GM12873 (cell line): ENCODE measurements around the gene SMAD3.

Source experiments
- CTCF ChIP-seq: IDR thresholded peaks from 2 replicates; pipeline ENCODE4 v1.5.1; 2012; ENCODE audit warnings: low read depth, mild to moderate bottlenecking, moderate library complexity, low read length, control low read depth; ENCODE audit not compliant: insufficient read depth; ENCODE audit errors: missing control alignments

Gene SMAD3

GRCh38 chr15:67170143-67170925, 104.9 kb downstream of the SMAD3 start:
- TF ChIP-seq CTCF, result no peak

GRCh38 chr15:67171471-67171870, 106.1 kb downstream of the SMAD3 start:
- TF ChIP-seq CTCF, result no peak

- no peak for TF ChIP-seq CTCF
Measured at GRCh38 chr15:67172172-67172571, 106.8 kb downstream of the SMAD3 start.

GRCh38 chr15:67173005-67173404, 107.6 kb downstream of the SMAD3 start:
- TF ChIP-seq CTCF, result no peak

GRCh38 chr15:67173786-67174185, 108.4 kb downstream of the SMAD3 start:
- TF ChIP-seq CTCF, result no peak

- TF ChIP-seq CTCF, result no peak
Measured at GRCh38 chr15:67174446-67174845, 109.0 kb downstream of the SMAD3 start.

- no peak for TF ChIP-seq CTCF
Measured at GRCh38 chr15:67174864-67175573, 109.6 kb downstream of the SMAD3 start.
